ENCODE measurements around the gene RGS21.
"Not testable (repeated sequence)": the region's sequence is repeated elsewhere in the genome, so short reads cannot be mapped to it uniquely, and the experiment has no call there.

The RGS21 gene

GRCh38 chr1:192316942-192317450 lies at the start of gene RGS21:
RGS21 (plus strand) TSS chr1:192316992; CDS start chr1:192343037, 26,045 bp downstream.
- FAIRE-seq: no peak
- DNase-seq (ENCODE audit: extremely low spot score, insufficient read length, low read depth): no peak

- FAIRE-seq (no peak), DNase-seq (ENCODE audit: extremely low spot score, insufficient read length, low read depth) (no peak)
Observed at GRCh38 chr1:192268468-192269052, 48.2 kb upstream of the RGS21 start.

- DNase-seq (ENCODE audit: extremely low spot score, insufficient read length, low read depth) (no peak), FAIRE-seq (no peak)
Observed at GRCh38 chr1:192270398-192270797, 46.4 kb upstream of the RGS21 start.

GRCh38 chr1:192272732-192273131 lies 44.1 kb upstream of the RGS21 start:
- FAIRE-seq: no peak

GRCh38 chr1:192274588-192274987 lies 42.2 kb upstream of the RGS21 start:
- FAIRE-seq (no peak), DNase-seq (ENCODE audit: extremely low spot score, insufficient read length, low read depth) (no peak)

More at GRCh38 chr1:192272732-192273131, 44.1 kb upstream of the RGS21 start:
- DNase-seq (ENCODE audit: extremely low spot score, insufficient read length, low read depth): no peak

GRCh38 chr1:192277635-192278034 lies 39.2 kb upstream of the RGS21 start:
- no peak for FAIRE-seq
- DNase-seq (ENCODE audit: extremely low spot score, insufficient read length, low read depth): no peak

- FAIRE-seq (no peak), DNase-seq (ENCODE audit: extremely low spot score, insufficient read length, low read depth) (no peak)
Observed at GRCh38 chr1:192284927-192285326, 31.9 kb upstream of the RGS21 start.

GRCh38 chr1:192303029-192303428 lies 13.8 kb upstream of the RGS21 start:
- no peak for FAIRE-seq

GRCh38 chr1:192308314-192308713 lies 8.5 kb upstream of the RGS21 start:
- FAIRE-seq; DNase-seq (ENCODE audit: extremely low spot score, insufficient read length, low read depth): not testable (repeated sequence)

More at GRCh38 chr1:192303029-192303428, 13.8 kb upstream of the RGS21 start:
- DNase-seq (ENCODE audit: extremely low spot score, insufficient read length, low read depth): no peak

GRCh38 chr1:192311281-192311680 lies 5.5 kb upstream of the RGS21 start:
- DNase-seq (ENCODE audit: extremely low spot score, insufficient read length, low read depth) (no peak), FAIRE-seq (no peak)

- FAIRE-seq (no peak), DNase-seq (ENCODE audit: extremely low spot score, insufficient read length, low read depth) (no peak)
Observed at GRCh38 chr1:192327997-192328396, 11.2 kb downstream of the RGS21 start.

- no peak for FAIRE-seq
- no peak for DNase-seq (ENCODE audit: extremely low spot score, insufficient read length, low read depth)
Observed at GRCh38 chr1:192342842-192343241, 26.1 kb downstream of the RGS21 start.

GRCh38 chr1:192343344-192343743 lies 26.6 kb downstream of the RGS21 start:
- FAIRE-seq (no peak), DNase-seq (ENCODE audit: extremely low spot score, insufficient read length, low read depth) (no peak)

- no peak for FAIRE-seq
Observed at GRCh38 chr1:192349314-192349713, 32.5 kb downstream of the RGS21 start.

GRCh38 chr1:192350356-192350755 lies 33.6 kb downstream of the RGS21 start:
- DNase-seq (ENCODE audit: extremely low spot score, insufficient read length, low read depth) (no peak), FAIRE-seq (no peak)

More at GRCh38 chr1:192349314-192349713, 32.5 kb downstream of the RGS21 start:
- DNase-seq (ENCODE audit: extremely low spot score, insufficient read length, low read depth): no peak

- DNase-seq (ENCODE audit: extremely low spot score, insufficient read length, low read depth) (no peak), FAIRE-seq (no peak)
Observed at GRCh38 chr1:192351550-192351949, 34.8 kb downstream of the RGS21 start.

- FAIRE-seq: no peak
- DNase-seq (ENCODE audit: extremely low spot score, insufficient read length, low read depth): no peak
Observed at GRCh38 chr1:192357924-192358323, 41.1 kb downstream of the RGS21 start.

- DNase-seq (ENCODE audit: extremely low spot score, insufficient read length, low read depth) (no peak), FAIRE-seq (no peak)
Observed at GRCh38 chr1:192358402-192358801, 41.6 kb downstream of the RGS21 start.

GRCh38 chr1:192358822-192359221 lies 42.0 kb downstream of the RGS21 start:
- no peak for FAIRE-seq
- no peak for DNase-seq (ENCODE audit: extremely low spot score, insufficient read length, low read depth)

- DNase-seq (ENCODE audit: extremely low spot score, insufficient read length, low read depth): no peak
- no peak for FAIRE-seq
Observed at GRCh38 chr1:192363177-192363576, 46.4 kb downstream of the RGS21 start.

- no peak for DNase-seq (ENCODE audit: extremely low spot score, insufficient read length, low read depth)
- no peak for FAIRE-seq
Observed at GRCh38 chr1:192367436-192367835, 50.6 kb downstream of the RGS21 start.

- no peak for DNase-seq (ENCODE audit: extremely low spot score, insufficient read length, low read depth)
- no peak for FAIRE-seq
Observed at GRCh38 chr1:192375306-192375705, 58.5 kb downstream of the RGS21 start.

Data from GM18507 (cell line).